Measurements from ENCODE around the gene FAM171A2.
A peak's percentile ranks its signal among the peaks of the same experiment; 100 is the strongest.
"Not testable (repeated sequence)": the region's sequence is repeated elsewhere in the genome, so short reads cannot be mapped to it uniquely, and the experiment has no call there.

Gene FAM171A2

DNA sequence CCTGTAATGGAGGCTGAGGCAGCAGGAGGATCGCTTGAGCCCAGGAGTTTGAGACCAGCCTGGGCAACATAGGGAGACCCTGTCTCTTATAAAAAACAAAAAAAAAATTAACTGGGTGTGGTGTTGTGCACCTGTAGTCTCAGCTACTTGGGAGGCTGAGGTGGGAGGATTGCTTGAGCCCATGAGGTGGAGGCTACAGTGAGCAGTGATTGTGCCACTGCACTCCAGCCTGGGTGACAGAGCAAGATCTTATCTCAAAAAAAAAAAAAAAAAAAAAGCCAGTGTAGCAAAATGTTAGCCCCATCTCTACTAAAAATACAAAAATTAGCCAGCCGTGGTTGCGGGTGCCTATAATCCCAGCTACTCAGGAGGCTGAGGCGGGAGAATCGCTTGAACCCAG lies 33.4 kb downstream of the FAM171A2 start:
- not testable (repeated sequence) for H3K36me3 ChIP-seq (ENCODE audit: control insufficient read depth, insufficient read depth, low read length); H3K4me1 ChIP-seq (ENCODE audit: control insufficient read depth, insufficient read depth, low read length); H3K4me3 ChIP-seq (ENCODE audit: low read length); H3K27me3 ChIP-seq (ENCODE audit: control insufficient read depth, insufficient read depth, low read length); H3K9ac ChIP-seq (ENCODE audit: low read length); H3K27ac ChIP-seq (ENCODE audit: low read depth, low read length)

GRCh38 chr17:44329516-44329915 lies 34.1 kb downstream of the FAM171A2 start:
- not testable (repeated sequence) for H3K4me3 ChIP-seq (ENCODE audit: low read length); H3K27ac ChIP-seq (ENCODE audit: low read depth, low read length); H3K36me3 ChIP-seq (ENCODE audit: control insufficient read depth, insufficient read depth, low read length); H3K27me3 ChIP-seq (ENCODE audit: control insufficient read depth, insufficient read depth, low read length); H3K9ac ChIP-seq (ENCODE audit: low read length); H3K4me1 ChIP-seq (ENCODE audit: control insufficient read depth, insufficient read depth, low read length)

DNA sequence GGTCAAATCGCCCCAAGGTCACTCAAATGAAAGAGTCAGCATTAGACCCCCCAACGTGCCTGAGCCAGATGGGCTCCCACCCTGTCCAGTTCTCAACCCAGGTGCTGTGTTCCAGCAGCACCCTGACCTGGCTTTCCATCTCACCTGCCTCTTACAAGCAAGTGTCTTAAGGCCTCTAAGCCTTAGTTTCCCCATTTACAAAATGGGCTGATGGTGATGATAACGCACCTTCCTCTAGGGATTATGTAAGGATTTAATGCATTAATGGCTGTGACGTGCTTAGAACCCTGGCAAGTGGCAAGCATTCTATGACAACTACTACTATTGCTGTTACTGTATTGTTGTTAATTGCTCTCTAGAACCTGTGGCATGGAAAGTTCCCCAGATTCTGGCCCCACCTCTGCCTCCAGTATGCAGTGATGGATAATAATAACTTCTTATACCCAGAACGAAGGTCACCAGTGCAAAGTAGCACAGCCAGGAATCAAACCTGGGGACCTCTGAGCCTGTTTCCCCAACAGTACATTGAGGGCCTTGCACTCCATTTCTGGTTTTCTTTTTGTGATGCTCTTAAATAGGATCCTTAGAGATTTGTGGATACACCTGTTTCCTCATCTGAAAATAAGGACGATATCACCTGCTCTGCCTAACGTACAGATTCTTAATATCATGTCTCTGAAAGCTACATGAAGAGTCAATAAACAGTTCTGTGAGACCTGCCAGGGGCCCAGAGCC lies 35.8 kb downstream of the FAM171A2 start:
- H3K27ac ChIP-seq (ENCODE audit: low read depth, low read length), result no peak overlapping the region
- no peaks in the 10 kb centered on the region for H3K27me3 ChIP-seq (ENCODE audit: control insufficient read depth, insufficient read depth, low read length)
- H3K9ac ChIP-seq (ENCODE audit: low read length), result no peak overlapping the region
- H3K36me3 ChIP-seq (ENCODE audit: control insufficient read depth, insufficient read depth, low read length), result no peaks in the 10 kb centered on the region
- peaks cover 5% of the 10 kb centered on the region for H3K4me1 ChIP-seq (ENCODE audit: control insufficient read depth, insufficient read depth, low read length)
- no peak overlapping the region for H3K4me3 ChIP-seq (ENCODE audit: low read length)

DNA sequence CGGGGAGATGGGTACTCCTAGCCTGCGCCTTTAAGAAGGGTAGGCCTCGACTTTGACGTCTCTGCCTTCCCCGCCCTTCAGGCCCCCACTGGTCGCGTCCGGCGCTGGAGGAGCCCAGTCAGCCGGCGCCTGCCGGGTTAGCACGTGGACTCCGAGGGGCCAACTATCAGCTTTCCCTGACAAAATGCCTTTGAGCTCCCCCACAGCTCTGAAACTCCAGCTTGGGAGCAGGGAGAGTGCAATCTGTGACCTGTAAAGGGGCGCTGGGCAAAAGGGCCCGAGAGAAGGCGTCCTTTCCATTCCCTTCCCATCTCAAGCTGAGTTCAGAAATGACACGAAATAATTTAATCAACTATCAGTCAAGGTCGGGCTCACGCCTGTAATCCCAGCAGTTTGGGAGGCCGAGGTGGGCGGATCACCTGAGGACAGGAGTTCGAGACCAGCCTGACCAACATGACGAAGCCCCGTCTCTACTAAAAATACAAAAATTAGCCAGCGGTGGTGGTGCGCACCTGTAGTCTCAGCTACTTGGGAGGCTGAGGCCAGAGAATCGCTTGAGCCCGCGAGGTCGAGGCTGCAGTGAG lies 36.7 kb downstream of the FAM171A2 start:
- Histone ChIP-seq H3K36me3 (ENCODE audit: control insufficient read depth, insufficient read depth, low read length) (no peaks in the 10 kb centered on the region), H3K27me3 (ENCODE audit: control insufficient read depth, insufficient read depth, low read length) (no peaks in the 10 kb centered on the region), H3K4me3 (ENCODE audit: low read length) (peak overlapping the region; percentile 51), H3K27ac (ENCODE audit: low read depth, low read length) (peak overlapping the region; percentile 47), H3K9ac (ENCODE audit: low read length) (no peak overlapping the region), H3K4me1 (ENCODE audit: control insufficient read depth, insufficient read depth, low read length) (peaks cover 5% of the 10 kb centered on the region)

GRCh38 chr17:44324571-44325275 lies 38.9 kb downstream of the FAM171A2 start, which contains the start of gene SLC25A39:
Gene SLC25A39, minus strand, starts transcription at chr17:44324823. Its CDS starts 1,261 bp downstream, at chr17:44323562.
- peaks cover 9% of the 10 kb centered on the region for H3K36me3 ChIP-seq (ENCODE audit: control insufficient read depth, insufficient read depth, low read length)
- peak within 1 kb of the TSS; percentile 85 for H3K4me3 ChIP-seq (ENCODE audit: low read length)
- H3K27ac ChIP-seq (ENCODE audit: low read depth, low read length), result peak within 1 kb of the TSS; percentile 99
- H3K9ac ChIP-seq (ENCODE audit: low read length), result peak within 1 kb of the TSS; percentile 61
- H3K4me1 ChIP-seq (ENCODE audit: control insufficient read depth, insufficient read depth, low read length), result peaks cover 5% of the 10 kb centered on the region
- no peaks in the 10 kb centered on the region for H3K27me3 ChIP-seq (ENCODE audit: control insufficient read depth, insufficient read depth, low read length)

GRCh38 chr17:44324092-44324570 lies 39.5 kb downstream of the FAM171A2 start:
- H3K4me3 ChIP-seq (ENCODE audit: low read length), result peak overlapping the region; percentile 85
- H3K4me1 ChIP-seq (ENCODE audit: control insufficient read depth, insufficient read depth, low read length), result peaks cover 5% of the 10 kb centered on the region
- no peaks in the 10 kb centered on the region for H3K27me3 ChIP-seq (ENCODE audit: control insufficient read depth, insufficient read depth, low read length)
- H3K27ac ChIP-seq (ENCODE audit: low read depth, low read length), result peak overlapping the region; percentile 65
- H3K36me3 ChIP-seq (ENCODE audit: control insufficient read depth, insufficient read depth, low read length), result peaks cover 9% of the 10 kb centered on the region
- peak overlapping the region; percentile 61 for H3K9ac ChIP-seq (ENCODE audit: low read length)

DNA sequence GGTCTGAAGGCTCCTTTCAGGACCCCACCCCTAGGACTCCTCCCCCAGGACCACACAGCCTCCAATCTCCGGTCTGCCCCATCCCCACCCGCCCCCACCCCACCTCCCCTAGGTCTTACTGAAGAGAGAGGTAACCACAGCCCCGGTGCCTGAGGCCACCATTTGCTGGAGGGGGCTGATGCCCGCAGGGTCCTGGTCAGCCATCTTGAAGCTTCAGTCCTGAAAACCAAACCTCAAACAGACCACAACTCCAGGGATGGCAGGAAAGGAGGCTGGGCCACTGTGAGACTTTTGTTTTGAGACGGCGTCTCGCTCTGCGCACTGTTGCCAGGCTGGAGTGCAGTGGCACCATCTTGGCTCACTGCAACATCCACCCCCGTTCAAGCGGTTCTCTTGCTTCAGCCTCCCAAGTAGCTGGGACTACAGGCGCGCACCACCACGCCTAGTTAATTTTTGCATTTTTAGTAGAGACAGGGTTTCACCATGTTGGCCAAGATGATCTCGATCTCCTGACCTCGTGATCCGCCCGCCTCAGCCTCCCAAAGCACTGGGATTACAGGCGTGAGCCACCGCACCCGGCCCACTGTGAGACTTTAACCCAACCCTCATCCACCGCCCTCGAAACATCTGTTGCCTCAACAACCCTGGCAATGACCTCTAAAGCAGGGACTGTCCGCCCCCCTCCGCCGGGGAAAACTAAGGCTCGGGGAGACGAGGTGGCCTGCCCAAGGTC lies 40.1 kb downstream of the FAM171A2 start:
- Histone ChIP-seq H3K36me3 (ENCODE audit: control insufficient read depth, insufficient read depth, low read length) (peaks cover 9% of the 10 kb centered on the region), H3K27ac (ENCODE audit: low read depth, low read length) (no peak overlapping the region), H3K4me1 (ENCODE audit: control insufficient read depth, insufficient read depth, low read length) (peaks cover 5% of the 10 kb centered on the region), H3K9ac (ENCODE audit: low read length) (peak overlapping the region; percentile 61), H3K27me3 (ENCODE audit: control insufficient read depth, insufficient read depth, low read length) (no peaks in the 10 kb centered on the region), H3K4me3 (ENCODE audit: low read length) (peak overlapping the region; percentile 85)

GRCh38 chr17:44322236-44322895 lies 41.3 kb downstream of the FAM171A2 start:
- Histone ChIP-seq H3K9ac (ENCODE audit: low read length) (no peak overlapping the region), H3K4me3 (ENCODE audit: low read length) (no peak overlapping the region), H3K27me3 (ENCODE audit: control insufficient read depth, insufficient read depth, low read length) (no peaks in the 10 kb centered on the region), H3K27ac (ENCODE audit: low read depth, low read length) (no peak overlapping the region), H3K4me1 (ENCODE audit: control insufficient read depth, insufficient read depth, low read length) (peaks cover 5% of the 10 kb centered on the region), H3K36me3 (ENCODE audit: control insufficient read depth, insufficient read depth, low read length) (peaks cover 9% of the 10 kb centered on the region)

DNA sequence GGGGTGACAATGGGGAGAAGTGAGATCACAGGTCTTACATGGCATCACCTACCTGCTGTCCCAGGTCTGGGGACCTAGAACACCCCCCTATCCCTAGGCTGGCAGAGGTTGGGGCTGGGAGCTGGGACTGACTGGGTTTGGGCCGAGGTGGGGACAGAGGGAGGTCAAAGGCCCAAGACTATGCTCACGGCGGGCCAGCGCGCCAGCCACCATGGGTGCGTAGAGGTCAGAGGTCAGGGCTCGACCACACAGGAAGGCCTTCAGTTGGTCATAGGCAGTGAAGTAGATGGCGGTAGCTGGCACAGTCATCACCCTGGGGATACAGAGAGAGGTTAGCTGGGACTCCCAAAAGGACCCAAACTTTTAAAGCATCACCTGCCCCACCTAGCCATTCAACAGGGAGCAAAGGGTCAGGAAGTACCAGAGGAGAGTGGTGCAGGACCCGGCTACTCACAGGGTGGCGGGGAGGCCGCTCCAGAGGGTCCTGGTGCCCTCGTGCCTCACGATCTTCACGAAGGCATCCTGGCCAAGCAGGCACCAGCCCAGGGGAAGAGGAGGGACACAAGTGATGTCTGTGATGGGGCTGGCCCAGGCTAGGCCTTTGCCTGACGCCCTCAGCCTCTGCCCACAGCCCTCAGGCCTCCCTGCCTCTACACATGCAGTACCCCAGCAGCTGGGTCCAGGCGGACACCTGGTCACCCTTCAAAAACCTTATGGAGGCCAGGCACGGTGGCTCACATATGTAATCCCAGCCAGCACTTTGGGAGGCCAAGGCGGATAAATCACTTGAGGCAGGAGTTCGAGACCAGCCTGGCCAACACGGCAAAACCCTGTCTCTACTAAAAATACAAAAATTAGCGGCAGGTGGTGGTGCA lies 42.2 kb downstream of the FAM171A2 start:
- no peak overlapping the region for H3K9ac ChIP-seq (ENCODE audit: low read length)
- H3K27me3 ChIP-seq (ENCODE audit: control insufficient read depth, insufficient read depth, low read length), result peaks cover 5% of the 10 kb centered on the region
- H3K4me3 ChIP-seq (ENCODE audit: low read length), result no peak overlapping the region
- peaks cover 9% of the 10 kb centered on the region for H3K36me3 ChIP-seq (ENCODE audit: control insufficient read depth, insufficient read depth, low read length)
- H3K27ac ChIP-seq (ENCODE audit: low read depth, low read length), result no peak overlapping the region
- H3K4me1 ChIP-seq (ENCODE audit: control insufficient read depth, insufficient read depth, low read length), result peaks cover 5% of the 10 kb centered on the region

DNA sequence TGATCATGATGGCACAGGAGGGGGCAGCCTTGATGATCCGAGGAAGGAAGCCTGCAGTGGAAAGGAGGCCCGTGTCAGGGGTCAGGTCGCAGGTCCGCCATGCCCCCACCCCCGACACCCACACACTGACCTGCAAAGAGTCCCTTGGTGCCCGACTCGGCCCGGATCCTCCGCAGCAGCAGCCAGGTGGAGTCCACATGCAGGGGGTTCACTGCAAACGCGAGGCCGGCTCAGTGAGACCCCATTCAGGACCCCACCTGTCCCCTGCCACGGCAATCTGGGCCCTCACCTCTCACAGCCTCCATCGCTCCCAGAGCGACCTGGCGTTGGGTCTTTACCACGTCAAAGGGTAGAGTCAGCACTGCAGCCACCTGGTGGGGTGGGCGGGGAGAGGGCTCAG lies 43.6 kb downstream of the FAM171A2 start:
- H3K27me3 ChIP-seq (ENCODE audit: control insufficient read depth, insufficient read depth, low read length), result peaks cover 15% of the 10 kb centered on the region
- H3K4me1 ChIP-seq (ENCODE audit: control insufficient read depth, insufficient read depth, low read length), result peaks cover 5% of the 10 kb centered on the region
- H3K27ac ChIP-seq (ENCODE audit: low read depth, low read length), result no peak overlapping the region
- H3K9ac ChIP-seq (ENCODE audit: low read length), result no peak overlapping the region
- no peak overlapping the region for H3K4me3 ChIP-seq (ENCODE audit: low read length)
- H3K36me3 ChIP-seq (ENCODE audit: control insufficient read depth, insufficient read depth, low read length), result peaks cover 9% of the 10 kb centered on the region
